HG02973 (cell line): Measurements from ENCODE around the gene UST.

Source experiments
- ATAC-seq: cut with Tn5 transposase; IDR thresholded peaks from one replicate; pipeline ENCODE4 v1.9.1; 2021; ENCODE audit warnings: moderate library complexity; ENCODE audit not compliant: unreplicated experiment

The UST gene

DNA sequence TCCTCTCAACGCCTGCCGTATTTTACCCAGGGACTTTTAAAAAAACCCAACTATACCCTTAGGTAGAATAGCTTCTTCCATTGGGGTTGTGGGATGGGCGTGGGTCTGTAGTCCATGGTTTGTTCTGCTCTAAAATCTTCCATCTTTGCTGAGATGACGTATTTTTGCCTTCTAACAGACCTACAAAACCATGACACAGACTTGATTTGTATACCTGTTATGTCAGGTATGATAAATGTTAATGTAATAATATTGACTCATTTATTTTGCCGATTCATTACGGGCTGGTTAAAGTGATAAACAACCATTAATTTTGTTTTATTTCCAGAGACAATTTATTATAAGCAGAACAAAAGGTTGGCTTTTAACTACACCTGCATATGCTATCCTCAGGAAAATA lies 48.7 kb downstream of the UST start:
- no peak for ATAC-seq

DNA sequence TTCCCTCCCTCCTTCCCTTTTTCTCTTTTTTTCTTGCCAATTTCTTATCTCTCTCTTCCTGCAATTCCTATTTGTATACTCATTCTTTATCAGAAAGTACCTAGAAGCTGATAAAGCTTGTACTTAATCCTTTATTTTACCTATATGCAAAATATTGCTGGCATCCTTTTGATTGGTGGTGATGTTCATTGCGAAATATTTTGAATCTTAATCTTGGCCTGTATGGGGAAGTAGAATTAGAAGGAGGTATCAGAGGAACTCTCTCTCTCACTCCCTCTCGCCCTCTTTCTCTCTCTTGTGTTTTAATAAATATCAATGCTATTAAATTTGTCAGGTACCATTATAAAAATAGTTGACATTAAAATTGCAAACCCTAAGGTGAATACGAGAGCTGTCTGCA lies 52.8 kb downstream of the UST start:
- no peak for ATAC-seq

DNA sequence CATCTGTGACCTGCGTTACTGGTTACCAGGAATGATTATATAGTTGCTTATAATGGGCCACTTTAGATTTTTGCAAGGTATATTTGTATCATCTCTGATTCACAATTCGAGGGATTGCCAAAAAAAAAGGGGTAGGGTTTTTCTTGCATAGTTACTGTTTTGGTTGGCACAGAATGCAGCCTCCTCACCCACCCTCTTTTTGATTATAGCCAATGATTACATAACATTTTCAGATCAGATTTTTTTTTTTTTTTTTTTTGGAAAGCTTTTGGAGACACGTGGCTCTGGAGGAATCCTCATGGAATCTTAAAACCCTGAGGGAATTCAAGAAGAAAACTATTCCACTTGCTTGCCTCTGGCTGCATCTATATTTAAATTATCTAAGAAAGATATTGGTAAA lies 53.7 kb downstream of the UST start:
- ATAC-seq: no peak

DNA sequence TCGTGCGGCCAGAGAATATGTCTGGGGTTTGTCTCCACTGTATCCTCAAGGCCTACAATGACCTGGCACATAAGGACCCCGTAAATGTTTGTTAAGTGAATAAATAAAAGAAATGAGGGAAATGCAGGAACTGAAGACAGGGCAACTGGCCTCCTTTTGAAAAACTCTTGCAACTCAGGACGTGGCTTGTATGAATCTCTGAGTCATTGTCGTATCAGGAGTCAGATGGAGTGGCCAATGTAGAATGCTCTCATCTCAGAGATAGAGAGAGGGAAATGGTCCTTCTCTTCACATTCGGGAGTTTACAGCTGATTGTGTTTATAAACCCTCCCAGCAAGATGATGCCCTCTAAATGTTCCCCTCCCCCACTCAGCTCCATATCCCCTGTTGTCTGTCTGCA lies 57.1 kb downstream of the UST start:
- no peak for ATAC-seq

DNA sequence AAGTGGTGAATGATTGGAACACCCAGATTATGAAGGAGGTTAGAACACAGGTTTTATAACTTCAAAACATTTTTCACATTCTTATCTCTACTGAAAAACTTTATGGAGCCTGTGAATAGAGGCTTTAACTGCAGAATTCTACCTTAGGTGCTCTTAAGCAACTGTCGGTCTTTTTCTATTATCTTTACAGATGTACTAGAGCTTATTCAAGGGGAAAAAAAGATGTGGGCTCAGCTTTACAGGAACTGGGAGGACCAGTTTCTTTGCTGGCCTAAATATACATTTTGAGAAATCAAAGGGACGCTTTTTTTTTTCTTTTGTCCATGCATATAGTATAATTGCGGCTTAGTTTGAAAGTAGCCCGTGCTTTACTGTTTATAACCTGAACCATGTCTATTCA lies 58.9 kb downstream of the UST start:
- ATAC-seq: no peak

DNA sequence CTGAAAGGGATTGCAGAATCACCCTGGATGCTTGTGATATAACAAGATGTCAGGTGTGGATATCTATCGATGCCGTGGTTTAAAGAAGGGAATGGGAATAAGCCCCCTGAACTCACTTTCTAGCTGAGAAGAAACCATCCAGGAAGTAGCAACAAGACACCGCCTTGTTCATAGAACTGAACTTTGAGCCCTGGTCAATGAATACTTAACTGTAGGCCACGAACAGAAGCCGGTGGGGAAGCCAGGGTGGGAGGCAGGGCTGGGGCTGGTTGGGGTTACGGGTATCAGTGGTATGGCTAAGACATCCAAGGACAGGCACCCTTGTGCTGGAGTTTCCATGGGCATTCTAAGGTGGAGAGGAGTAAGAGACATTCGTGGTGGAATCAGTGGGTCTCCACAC lies 61.0 kb downstream of the UST start:
- ATAC-seq: no peak

DNA sequence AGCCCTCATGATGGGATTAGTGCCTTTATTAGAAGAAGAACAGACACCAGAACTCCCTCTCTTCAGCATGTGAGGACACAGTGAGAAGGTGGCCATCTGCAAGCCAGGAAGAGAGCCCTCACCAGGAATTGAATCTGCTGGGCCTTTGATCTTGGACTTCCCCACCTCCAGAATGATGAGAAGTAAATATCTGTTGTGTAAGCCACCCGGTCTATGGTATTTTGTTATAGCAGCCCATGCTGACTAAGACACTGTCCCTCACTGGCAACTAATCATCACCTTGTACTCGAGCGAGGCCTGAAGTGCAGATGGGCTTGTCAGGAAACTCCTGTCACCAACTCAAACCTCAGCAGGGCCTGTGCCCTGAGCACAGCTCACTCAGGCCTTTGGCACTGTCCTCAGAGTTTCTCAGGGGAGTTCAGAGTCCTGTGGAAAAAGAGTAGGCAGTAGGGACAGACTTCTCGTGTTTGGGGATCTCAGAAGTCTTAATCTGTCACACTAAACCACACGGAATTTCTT lies 62.0 kb downstream of the UST start:
- ATAC-seq: no peak

DNA sequence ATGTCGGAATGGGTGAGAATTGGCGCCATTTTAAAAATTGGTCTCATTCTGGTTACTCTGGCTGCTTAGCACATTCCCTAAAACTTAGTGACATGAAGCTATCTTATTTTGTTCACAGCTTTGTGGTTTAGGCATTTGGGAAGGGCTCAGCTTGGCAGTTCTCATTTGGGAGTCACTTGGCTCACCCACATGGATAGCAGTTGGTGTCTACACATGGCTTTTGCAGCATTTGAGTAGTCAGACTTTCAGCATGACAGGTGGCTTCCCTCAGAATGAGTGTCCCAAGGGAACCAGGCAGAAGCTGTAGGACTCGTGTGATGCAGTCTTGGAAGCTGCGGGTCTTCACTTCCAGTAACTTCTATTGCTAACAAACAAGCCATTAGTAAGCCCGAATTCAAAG lies 64.6 kb downstream of the UST start:
- ATAC-seq: no peak

DNA sequence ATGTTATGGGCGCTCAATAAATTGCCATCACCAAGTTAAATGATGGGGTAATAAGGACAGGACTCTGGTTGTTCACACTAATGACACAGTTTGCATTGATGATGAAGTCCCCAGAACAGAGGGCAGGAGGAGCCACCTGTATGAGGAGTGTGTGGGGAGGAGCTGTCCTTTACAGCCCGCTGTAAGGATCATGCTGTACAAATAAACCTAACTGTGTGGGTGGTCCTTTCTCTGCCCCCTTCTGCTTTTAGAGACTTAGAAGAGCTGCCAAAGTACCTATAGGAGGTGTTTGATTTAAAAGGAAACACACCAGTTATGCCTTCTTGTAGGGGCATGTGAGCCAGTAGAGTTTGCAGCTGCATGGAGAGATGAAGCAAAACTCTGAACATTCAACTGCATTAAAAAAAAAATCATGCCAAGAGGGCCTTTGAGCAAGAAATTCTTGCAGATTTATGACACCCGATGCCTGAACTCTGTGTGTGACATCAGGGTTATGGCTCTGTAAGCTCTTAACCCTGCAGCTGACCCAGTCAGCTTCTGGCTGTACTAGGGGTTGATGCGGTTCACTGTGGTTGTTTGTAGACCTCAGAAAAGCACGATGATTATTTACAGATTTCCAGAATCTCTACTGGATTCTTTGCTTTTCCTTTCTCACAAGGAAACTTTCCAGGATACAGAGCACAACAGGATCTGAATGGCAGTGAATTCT lies 67.4 kb downstream of the UST start:
- no peak for ATAC-seq

DNA sequence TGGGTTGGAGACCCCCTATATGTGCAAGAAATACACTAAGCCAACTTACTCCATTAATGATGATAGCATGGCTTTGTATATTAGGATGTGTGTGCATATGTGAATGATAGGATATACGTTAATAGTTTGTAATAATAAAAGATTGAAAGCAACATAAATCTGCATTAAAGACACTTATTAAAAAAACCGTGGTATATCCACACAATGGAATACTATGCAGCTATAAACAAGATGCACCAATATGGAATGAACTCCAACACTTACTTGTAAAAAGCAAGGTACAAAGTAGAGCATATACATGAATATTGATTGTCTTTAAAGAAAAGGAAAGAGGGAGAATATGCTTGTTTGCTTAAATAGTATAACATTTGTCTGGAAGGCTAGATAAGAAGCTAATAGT lies 68.0 kb downstream of the UST start:
- no peak for ATAC-seq

DNA sequence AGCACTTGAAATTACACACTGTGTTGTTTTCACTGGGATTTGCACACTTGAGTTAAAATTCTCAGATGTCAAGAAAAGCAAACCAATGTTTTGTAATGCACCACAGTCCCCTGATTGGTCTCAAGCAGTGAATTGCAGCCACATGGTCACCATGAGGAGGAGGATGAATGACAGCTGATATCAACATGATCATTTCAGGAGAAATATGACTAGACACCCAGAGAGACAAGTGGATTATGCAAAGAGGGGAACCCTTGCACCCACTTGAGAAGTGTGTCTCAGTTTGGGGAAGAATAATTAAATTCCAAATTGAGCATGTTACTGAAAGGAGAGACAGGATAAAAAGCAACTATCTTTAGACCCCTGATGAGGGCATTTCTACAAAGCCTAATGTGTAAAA lies 69.3 kb downstream of the UST start:
- no peak for ATAC-seq

DNA sequence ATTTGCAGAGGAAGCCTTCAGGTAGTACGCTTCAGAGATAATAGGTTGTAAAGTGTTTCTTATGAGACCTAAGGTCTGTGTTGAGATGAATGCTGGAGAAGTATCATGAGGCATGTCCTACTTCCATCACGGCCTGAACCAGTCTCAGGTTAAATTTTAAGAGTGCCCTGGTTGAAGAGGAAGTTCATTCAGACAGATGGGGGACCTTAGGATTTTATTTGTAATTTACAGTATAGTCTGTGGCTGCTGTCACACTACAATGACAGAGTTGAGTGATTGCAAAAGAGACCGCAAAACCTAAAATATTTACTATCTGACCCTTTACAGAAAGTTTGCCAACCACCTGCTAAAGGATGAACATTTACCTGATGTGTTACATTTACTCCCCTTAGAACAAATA lies 70.9 kb downstream of the UST start:
- ATAC-seq: no peak

DNA sequence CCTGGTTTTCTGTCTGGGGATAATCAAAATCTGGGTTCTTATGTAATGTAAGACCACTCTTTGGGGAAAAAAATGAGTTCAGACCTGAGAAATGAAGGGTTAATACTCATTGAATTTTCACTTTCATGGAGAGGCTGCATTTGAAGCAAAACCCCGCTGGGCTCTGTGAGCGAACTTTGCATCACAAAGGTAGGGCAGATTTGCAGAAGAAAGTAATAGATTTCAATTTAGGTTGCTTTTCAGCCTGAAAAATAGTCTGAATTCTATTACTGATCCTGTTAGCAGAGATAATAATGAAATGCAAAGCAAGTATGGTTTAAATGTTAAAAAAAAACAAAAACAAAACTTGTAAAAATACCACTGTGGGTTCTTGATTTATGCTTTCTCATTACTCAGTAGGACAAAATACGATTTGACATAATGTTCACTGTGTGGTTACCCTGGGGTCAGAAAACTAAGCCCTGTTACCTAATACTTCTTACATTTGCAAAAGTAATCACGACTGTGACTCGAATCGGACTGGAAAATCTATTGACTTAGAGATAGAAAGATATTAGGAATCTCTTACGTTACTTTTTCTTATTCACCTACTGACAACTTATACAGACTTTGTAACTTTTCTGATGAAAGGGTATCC lies 72.2 kb downstream of the UST start:
- no peak for ATAC-seq

DNA sequence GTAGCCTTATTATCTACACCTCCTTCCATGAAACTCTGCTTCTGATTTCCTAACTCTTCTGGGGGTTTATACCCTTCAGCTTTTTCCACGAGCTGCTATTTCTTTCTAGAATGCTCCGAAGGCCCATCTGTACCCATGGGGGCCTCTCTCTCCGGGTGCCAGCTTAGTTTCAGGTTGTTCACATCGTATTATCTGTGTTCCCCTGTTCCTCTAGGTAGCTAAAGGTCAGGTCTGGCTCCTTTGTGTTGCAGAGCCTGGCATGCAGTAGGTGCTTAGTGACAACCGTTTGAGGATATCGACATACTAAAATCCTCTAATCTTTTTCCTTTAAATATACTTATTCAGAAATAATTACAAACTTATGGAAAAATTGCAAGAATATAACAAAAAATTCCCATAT lies 73.0 kb downstream of the UST start:
- no peak for ATAC-seq

DNA sequence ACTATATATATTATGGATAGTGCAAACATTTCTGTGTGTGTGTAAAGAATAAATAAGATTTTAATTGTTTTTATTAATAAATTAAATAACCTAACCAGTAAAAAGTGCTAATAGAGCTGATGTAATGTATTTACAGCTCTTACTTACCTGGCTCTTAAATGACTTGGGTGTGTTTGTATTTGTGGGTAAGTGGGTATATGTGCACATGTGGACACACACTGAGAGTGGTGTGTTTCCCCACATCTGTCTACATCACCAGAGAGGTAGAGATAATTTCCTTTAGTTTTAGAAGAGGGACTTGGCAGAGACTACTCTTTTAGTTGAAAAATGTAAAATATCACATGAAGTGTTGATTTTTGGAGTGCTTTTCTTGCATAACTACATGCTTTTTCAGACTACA lies 76.0 kb downstream of the UST start:
- no peak for ATAC-seq

DNA sequence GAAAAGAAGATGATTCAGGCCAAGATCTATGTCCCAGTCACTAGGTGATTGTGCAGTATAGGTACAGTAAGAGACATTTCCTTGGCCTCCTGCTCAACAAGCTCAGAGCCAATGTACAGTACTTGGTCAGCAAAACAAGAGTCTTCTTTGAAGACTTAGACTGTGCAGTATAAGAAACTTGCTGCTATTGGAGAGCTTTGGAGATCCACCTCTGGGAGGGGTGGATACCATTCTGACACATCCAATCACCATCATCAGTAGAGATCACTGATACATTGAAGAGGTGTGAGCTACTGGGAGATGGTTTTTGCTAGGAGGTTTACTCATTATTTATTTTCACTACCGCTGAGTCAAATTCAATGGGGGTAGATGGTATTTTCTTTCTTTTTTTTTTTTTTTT lies 77.5 kb downstream of the UST start:
- no peak for ATAC-seq

DNA sequence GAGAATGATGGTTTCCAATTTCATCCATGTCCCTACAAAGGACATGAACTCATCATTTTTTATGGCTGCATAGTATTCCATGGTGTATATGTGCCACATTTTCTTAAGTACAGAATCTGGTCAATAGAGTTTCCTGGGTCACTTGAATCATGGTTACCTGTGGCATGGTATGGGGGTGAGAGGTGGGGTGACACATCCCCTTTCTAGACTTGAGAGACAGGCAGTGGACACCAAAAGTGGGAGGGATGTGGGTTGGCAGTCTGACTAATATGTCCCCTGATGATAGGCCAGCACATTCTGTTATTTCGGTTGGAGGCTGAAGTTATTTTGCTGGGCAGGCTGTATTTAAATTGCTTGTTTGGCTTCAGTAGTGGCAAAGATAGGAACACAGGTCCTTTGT lies 78.1 kb downstream of the UST start:
- ATAC-seq: no peak

DNA sequence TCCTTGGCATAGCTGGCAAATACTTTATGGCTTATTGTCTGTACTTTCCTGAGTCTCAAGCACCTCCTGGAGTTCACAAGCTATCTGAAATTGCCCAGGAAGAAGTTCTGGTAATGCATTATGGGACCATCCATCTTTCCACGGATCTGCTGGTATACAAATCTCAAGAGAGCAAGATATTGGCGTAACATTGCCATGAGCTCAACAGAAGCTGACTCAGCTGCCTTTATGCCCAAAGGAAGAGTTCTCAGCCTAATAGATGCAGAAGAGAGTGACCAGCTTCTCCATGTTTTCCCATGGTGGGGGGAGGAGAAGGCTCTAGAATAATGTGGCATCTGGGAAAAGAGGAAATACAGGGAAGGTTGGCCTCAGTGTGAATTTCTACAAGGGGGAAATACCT lies 78.7 kb downstream of the UST start:
- no peak for ATAC-seq

DNA sequence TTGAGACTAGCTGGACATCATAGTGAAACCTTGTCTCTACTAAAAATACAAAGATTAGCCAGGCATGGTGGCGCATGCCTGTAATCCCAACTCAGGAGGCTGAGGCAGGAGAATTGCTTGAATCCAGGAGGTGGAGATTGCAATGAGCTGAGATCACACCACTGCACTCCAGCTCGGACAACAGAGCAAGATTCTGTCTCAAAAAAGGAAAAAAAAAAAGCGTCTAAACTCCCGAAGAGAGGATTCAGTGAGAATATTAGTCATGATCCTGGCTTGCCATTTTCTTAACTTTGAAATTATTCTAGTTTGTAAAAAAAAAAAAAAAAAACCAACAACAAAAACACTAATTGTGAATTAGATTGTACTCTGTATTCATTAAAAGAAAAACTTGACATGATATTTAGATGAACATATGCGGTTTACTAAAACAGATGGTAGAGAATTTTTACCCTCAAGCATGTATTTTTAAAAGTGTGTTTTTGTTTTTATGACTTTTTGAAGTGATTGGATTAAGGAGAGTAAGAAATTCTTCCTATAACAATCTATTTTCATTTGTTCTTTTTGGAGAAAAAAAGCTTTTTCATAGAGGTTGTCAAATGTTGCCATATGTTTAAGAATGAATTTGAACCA lies 80.7 kb downstream of the UST start:
- no peak for ATAC-seq

DNA sequence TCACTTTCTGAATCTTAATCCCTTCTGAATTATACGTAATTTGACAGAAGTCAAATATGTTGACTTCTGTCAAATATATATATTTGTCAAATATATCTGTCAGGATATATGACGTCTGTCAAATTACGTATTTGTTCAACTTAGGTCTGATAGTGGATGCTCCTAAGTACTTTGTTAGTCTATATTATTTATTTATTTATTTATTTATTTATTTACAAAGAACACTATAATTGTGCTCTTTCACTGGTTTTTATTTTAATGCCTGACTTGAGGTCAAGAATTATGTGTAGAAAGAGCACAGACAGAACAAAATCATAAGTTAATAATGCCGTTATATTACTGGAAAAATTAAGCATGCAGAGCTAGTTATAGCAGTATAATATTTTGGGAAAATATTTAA lies 81.2 kb downstream of the UST start:
- ATAC-seq: no peak

DNA sequence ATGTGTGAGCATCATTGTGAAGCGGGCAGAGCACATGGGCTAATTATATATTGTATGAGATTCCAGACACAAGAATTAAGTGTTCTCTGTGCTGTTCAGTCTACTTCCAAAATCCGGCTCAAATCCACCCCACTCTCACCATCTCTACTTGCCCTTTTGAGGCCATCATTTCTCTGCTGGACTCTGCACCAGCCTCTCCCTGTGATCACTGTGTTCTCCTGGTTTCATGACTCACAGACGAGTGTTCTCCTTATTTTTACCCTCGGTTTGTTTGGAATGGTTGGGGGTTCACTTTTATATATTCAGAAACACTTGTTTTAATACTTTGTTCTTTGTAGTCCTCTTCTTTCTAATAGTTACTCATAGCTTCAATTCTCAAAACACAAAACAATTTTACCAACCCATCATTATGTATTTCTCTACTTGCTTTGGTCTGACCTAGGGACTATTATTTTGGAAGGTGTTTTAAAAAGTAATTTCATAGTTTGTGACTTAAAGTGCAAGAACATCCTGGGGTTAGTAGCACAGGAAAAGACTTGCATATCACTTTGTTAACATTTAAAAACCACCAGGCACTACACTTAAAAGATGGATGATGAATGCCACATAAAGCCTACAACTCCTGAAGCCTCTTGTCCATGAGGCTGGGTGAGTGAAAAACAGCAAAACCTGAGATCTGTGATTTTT lies 82.7 kb downstream of the UST start:
- no peak for ATAC-seq

DNA sequence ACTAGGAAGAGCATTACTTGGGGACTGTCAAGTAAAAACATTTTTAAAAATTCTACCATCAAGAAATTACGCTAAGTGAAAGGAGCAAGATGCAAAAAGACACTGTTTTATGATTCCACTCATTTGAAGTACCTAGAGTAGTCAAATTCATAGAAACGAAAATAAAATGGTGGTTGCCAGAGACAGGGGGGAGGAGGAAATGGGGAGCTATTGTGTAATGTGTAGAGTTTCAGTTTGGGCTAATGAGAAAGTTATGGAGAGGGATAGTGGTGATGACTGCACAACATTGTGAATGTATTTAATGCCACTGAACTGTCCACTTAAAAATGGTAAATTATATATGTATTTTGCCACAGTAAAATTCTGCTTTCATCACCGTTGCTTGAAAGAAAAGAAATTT lies 83.8 kb downstream of the UST start:
- no peak for ATAC-seq
